Karpas-422 (cell line): ENCODE data around the gene WSCD2. TPM values are rescaled to one million over a fixed set of nuclear protein-coding genes. Genes with fewer than 3 reads are reported as not detected.

Experiments
- DNase-seq: peaks from one replicate; pipeline ENCODE4 v3.0.0-alpha.2; 2015
- H2AFZ ChIP-seq: fragments of 200-600 bp; sonication (generic); 2 replicates; pipeline ENCODE4 v1.6.1; 2014; ENCODE audit warnings: antibody characterized with exemption, low read length, mixed read lengths
- H3K27ac ChIP-seq: fragments of 200-600 bp; sonication (generic); 2 replicates; pipeline ENCODE4 v1.5.1; 2014; ENCODE audit warnings: mild to moderate bottlenecking, low read length, moderate library complexity
- H3K27me3 ChIP-seq: fragments of 200-600 bp; sonication (generic); 2 replicates; pipeline ENCODE4 v1.6.1; 2014; ENCODE audit warnings: low read length, mixed read lengths
- H3K36me3 ChIP-seq: fragments of 200-600 bp; sonication (generic); 2 replicates; pipeline ENCODE4 v1.6.1; 2014; ENCODE audit warnings: low read length, mixed read lengths; ENCODE audit not compliant: insufficient read depth
- H3K4me1 ChIP-seq: fragments of 200-600 bp; sonication (generic); 2 replicates; pipeline ENCODE4 v1.6.1; 2014; ENCODE audit warnings: mild to moderate bottlenecking, low read length, mixed read lengths
- H3K4me2 ChIP-seq: fragments of 200-600 bp; sonication (generic); 2 replicates; pipeline ENCODE4 v1.6.1; 2014; ENCODE audit warnings: low read length, low read depth, mild to moderate bottlenecking; ENCODE audit not compliant: poor library complexity, severe bottlenecking
- H3K4me3 ChIP-seq: fragments of 200-600 bp; sonication (generic); 2 replicates; pipeline ENCODE4 v1.5.1; 2014; ENCODE audit warnings: mild to moderate bottlenecking, antibody characterized with exemption, low read length, mixed read lengths
- H3K79me2 ChIP-seq: fragments of 200-600 bp; sonication (generic); 2 replicates; pipeline ENCODE4 v1.6.1; 2014; ENCODE audit warnings: mild to moderate bottlenecking, low read length, mixed read lengths
- H3K9ac ChIP-seq: fragments of 200-600 bp; sonication (generic); 2 replicates; pipeline ENCODE4 v1.6.0; 2014; ENCODE audit warnings: low read length
- H3K9me2 ChIP-seq: fragments of 200-600 bp; sonication (generic), shearing (Covaris generic); replicated peaks from 2 replicates; pipeline ENCODE4 v1.6.0; 2014; ENCODE audit warnings: mild to moderate bottlenecking, low read length, moderate library complexity; ENCODE audit not compliant: insufficient read depth
- H3K9me3 ChIP-seq: fragments of 300-700, 200-600 bp; sonication (generic); 2 replicates; pipeline ENCODE4 v1.6.1; 2014; ENCODE audit warnings: low read length, mixed read lengths
- H4K20me1 ChIP-seq: fragments of 200-600 bp; sonication (generic); 2 replicates; pipeline ENCODE4 v1.6.1; 2014; ENCODE audit warnings: mild to moderate bottlenecking, antibody characterized with exemption, low read length, low read depth; ENCODE audit not compliant: insufficient read depth
- total RNA-seq: library from RNA; depleted of rRNA; stranded (reverse); fragments of >200 nt; shearing (Covaris generic); gene quantifications from 2 replicates; pipeline ENCODE4 v1.2.3, GENCODE V29; 2014; ENCODE audit warnings: low replicate concordance

WSCD2 gene
- total RNA-seq, 1 experiment from 2014 or later, result not detected

- Histone ChIP-seq H3K9me3 (no peaks in the 10 kb centered on the region), H3K9ac (no peak overlapping the region), H3K36me3 (no peaks in the 10 kb centered on the region), H3K79me2 (no peaks in the 10 kb centered on the region), H3K4me2 (no peak overlapping the region), H3K9me2 (no peaks in the 10 kb centered on the region), H3K4me1 (no peaks in the 10 kb centered on the region), H3K27me3 (no peaks in the 10 kb centered on the region), H4K20me1 (no peaks in the 10 kb centered on the region), H3K4me3 (no peak overlapping the region), H3K27ac (no peak overlapping the region), H2AFZ (no peak overlapping the region)
- no peak for DNase-seq
These were observed 2.0 kb upstream of the WSCD2 start for GRCh38 chr12:108126990-108127501.

- no peaks in the 10 kb centered on the region for H3K4me1 ChIP-seq
- DNase-seq, result no peak
- H3K9me2 ChIP-seq, result no peaks in the 10 kb centered on the region
- no peak overlapping the region for H3K27ac ChIP-seq
- no peak overlapping the region for H2AFZ ChIP-seq
- no peaks in the 10 kb centered on the region for H3K36me3 ChIP-seq
- H3K9me3 ChIP-seq, result no peaks in the 10 kb centered on the region
- no peaks in the 10 kb centered on the region for H3K79me2 ChIP-seq
- no peak overlapping the region for H3K4me2 ChIP-seq
- H3K4me3 ChIP-seq, result no peak overlapping the region
- H4K20me1 ChIP-seq, result no peaks in the 10 kb centered on the region
- H3K9ac ChIP-seq, result no peak overlapping the region
- no peaks in the 10 kb centered on the region for H3K27me3 ChIP-seq
These were observed 1.4 kb upstream of the WSCD2 start for GRCh38 chr12:108127654-108128053.

GRCh38 chr12:108128221-108129016, 669 bp upstream of the WSCD2 start:
- Histone ChIP-seq H2AFZ (no peak overlapping the region), H3K4me2 (no peak overlapping the region)

GRCh38 chr12:108131035-108131434, 1.9 kb downstream of the WSCD2 start:
- Histone ChIP-seq H3K36me3 (no peaks in the 10 kb centered on the region), H3K27me3 (no peaks in the 10 kb centered on the region), H3K4me2 (no peak overlapping the region), H3K9me2 (no peaks in the 10 kb centered on the region), H2AFZ (no peak overlapping the region), H3K9ac (no peak overlapping the region), H4K20me1 (no peaks in the 10 kb centered on the region), H3K27ac (no peak overlapping the region), H3K79me2 (no peaks in the 10 kb centered on the region), H3K4me1 (no peaks in the 10 kb centered on the region), H3K9me3 (no peaks in the 10 kb centered on the region), H3K4me3 (no peak overlapping the region)
- DNase-seq, result no peak

More at GRCh38 chr12:108128221-108129016, 669 bp upstream of the WSCD2 start:
- Histone ChIP-seq H4K20me1 (no peaks in the 10 kb centered on the region), H3K27me3 (no peaks in the 10 kb centered on the region), H3K79me2 (no peaks in the 10 kb centered on the region), H3K4me3 (no peak overlapping the region), H3K9me2 (no peaks in the 10 kb centered on the region), H3K9me3 (no peaks in the 10 kb centered on the region), H3K27ac (no peak overlapping the region), H3K4me1 (no peaks in the 10 kb centered on the region), H3K36me3 (no peaks in the 10 kb centered on the region), H3K9ac (no peak overlapping the region)
- DNase-seq, result no peak

GRCh38 chr12:108131657-108132126, 2.6 kb downstream of the WSCD2 start:
- no peaks in the 10 kb centered on the region for H3K27me3 ChIP-seq
- no peak overlapping the region for H3K27ac ChIP-seq
- H3K4me3 ChIP-seq, result no peak overlapping the region
- H3K4me2 ChIP-seq, result no peak overlapping the region
- no peaks in the 10 kb centered on the region for H3K4me1 ChIP-seq
- no peaks in the 10 kb centered on the region for H3K9me3 ChIP-seq
- no peaks in the 10 kb centered on the region for H3K36me3 ChIP-seq
- no peaks in the 10 kb centered on the region for H3K79me2 ChIP-seq
- no peak overlapping the region for H3K9ac ChIP-seq
- no peaks in the 10 kb centered on the region for H3K9me2 ChIP-seq
- DNase-seq, result no peak
- H2AFZ ChIP-seq, result no peak overlapping the region
- H4K20me1 ChIP-seq, result no peaks in the 10 kb centered on the region

- no peaks in the 10 kb centered on the region for H3K9me2 ChIP-seq
- no peak overlapping the region for H3K4me2 ChIP-seq
- no peaks in the 10 kb centered on the region for H3K4me1 ChIP-seq
- no peaks in the 10 kb centered on the region for H3K27me3 ChIP-seq
- no peaks in the 10 kb centered on the region for H3K36me3 ChIP-seq
- no peaks in the 10 kb centered on the region for H3K9me3 ChIP-seq
- H3K27ac ChIP-seq, result no peak overlapping the region
- DNase-seq, result no peak
- no peaks in the 10 kb centered on the region for H4K20me1 ChIP-seq
- no peak overlapping the region for H3K9ac ChIP-seq
- H3K4me3 ChIP-seq, result no peak overlapping the region
- H2AFZ ChIP-seq, result no peak overlapping the region
- H3K79me2 ChIP-seq, result no peaks in the 10 kb centered on the region
These were observed 4.4 kb downstream of the WSCD2 start for GRCh38 chr12:108133482-108133881.

- no peak overlapping the region for H3K4me3 ChIP-seq
- DNase-seq, result no peak
- no peak overlapping the region for H2AFZ ChIP-seq
- H4K20me1 ChIP-seq, result no peaks in the 10 kb centered on the region
- H3K9me2 ChIP-seq, result no peaks in the 10 kb centered on the region
- H3K36me3 ChIP-seq, result no peaks in the 10 kb centered on the region
- H3K27ac ChIP-seq, result no peak overlapping the region
- H3K27me3 ChIP-seq, result no peaks in the 10 kb centered on the region
- H3K79me2 ChIP-seq, result no peaks in the 10 kb centered on the region
- no peaks in the 10 kb centered on the region for H3K4me1 ChIP-seq
- H3K9ac ChIP-seq, result no peak overlapping the region
- no peak overlapping the region for H3K4me2 ChIP-seq
- H3K9me3 ChIP-seq, result no peaks in the 10 kb centered on the region
These were observed 5.7 kb downstream of the WSCD2 start for GRCh38 chr12:108134744-108135143.

- Histone ChIP-seq H3K4me1 (no peaks in the 10 kb centered on the region), H3K9me2 (no peaks in the 10 kb centered on the region), H3K36me3 (no peaks in the 10 kb centered on the region), H3K27me3 (no peaks in the 10 kb centered on the region), H4K20me1 (no peaks in the 10 kb centered on the region), H3K27ac (no peak overlapping the region), H3K4me2 (no peak overlapping the region), H3K9ac (no peak overlapping the region), H3K4me3 (no peak overlapping the region), H2AFZ (no peak overlapping the region), H3K9me3 (no peaks in the 10 kb centered on the region), H3K79me2 (no peaks in the 10 kb centered on the region)
- no peak for DNase-seq
These were observed 6.5 kb downstream of the WSCD2 start for GRCh38 chr12:108135627-108136026.
